Body of pancreas (tissue), 4 donors: ENCODE results near the gene PIK3IP1. TPM values are rescaled to one million over a fixed set of nuclear protein-coding genes. Genes with fewer than 3 reads are reported as not detected.

Experiments used
- ATAC-seq: fragments of 150-250 bp; one replicate; pipeline ENCODE4 v1.9.1; 2016
- DNase-seq, 4 donors: peaks; one replicate each; pipeline ENCODE4 v3.0.0-alpha.2; 2019
- H3K27ac ChIP-seq, 4 donors: fragments of 200-600 bp; sonication (generic); 1 replicate in 3 of 4; 2 replicates in 1 of 4; pipeline versions ENCODE4 v1.5.1 to v1.6.1; 2016 to 2019; ENCODE audit warnings: mild to moderate bottlenecking in 1 of 4, mixed read lengths in 1 of 4, moderate library complexity in 1 of 4
- H3K27me3 ChIP-seq, 2 donors: fragments of 200-600 bp; sonication (generic); one replicate each; pipeline ENCODE4 v1.6.0; 2016; ENCODE audit warnings: mild to moderate bottlenecking in 1 of 2
- H3K36me3 ChIP-seq, 2 donors: fragments of 200-600 bp; sonication (generic); replicated peaks in 1 of 2; 2 replicates each; pipeline ENCODE4 v1.5.1; 2016; ENCODE audit warnings: low read depth in 2 of 2; ENCODE audit not compliant: insufficient read depth in 1 of 2
- H3K4me1 ChIP-seq: fragments of 200-600 bp; sonication (generic); one replicate; pipeline ENCODE4 v1.6.0; 2016
- H3K4me3 ChIP-seq, 2 donors: fragments of 200-600 bp; sonication (generic); 1 replicate in 1 of 2; 2 replicates in 1 of 2; pipeline ENCODE4 v1.5.1; 2016 to 2019
- H3K9me3 ChIP-seq, 3 donors: fragments of 200-600 bp; sonication (generic); 1 replicate in 2 of 3; 2 replicates in 1 of 3; pipeline ENCODE4 v1.5.1; 2016
- CTCF ChIP-seq, 7 experiments: fragments of 450-650 bp in 4 of 7; fragments of 200-600 bp in 3 of 7; sonication (generic) in 3 of 7; IDR thresholded peaks; one replicate each; pipeline ENCODE4 v1.5.1; 2016 to 2019; ENCODE audit warnings: antibody characterized with exemption in 7 of 7
- POLR2A ChIP-seq, 3 donors: fragments of 450-650 bp; IDR thresholded peaks; one replicate each; pipeline ENCODE4 v1.6.1; 2016; ENCODE audit warnings: antibody characterized with exemption in 3 of 3, mild to moderate bottlenecking in 2 of 3
- WGBS, 2 donors: methylation state at CpG; one replicate each; pipeline ENCODE4 v1.1.5; 2017; 5-methylcytosine and 5-hydroxymethylcytosine counted together
- intact Hi-C: fragments of 100-400 bp; cut with DNase I; formaldehyde crosslinking; loops from one replicate; pipeline ENCODE4 v1.15.1; 2023
- total RNA-seq, 2 donors: library from RNA; depleted of rRNA; stranded (reverse); fragments of >200 nt; gene quantifications; one replicate each; pipeline ENCODE4 v1.1.0, GENCODE V29; 2016

Gene PIK3IP1
- total RNA-seq, 2 donors from 2014 or later = 5.6 to 18.9 TPM

GRCh38 chr22:31278626-31279326, 13.5 kb downstream of the PIK3IP1 start:
- Histone ChIP-seq H3K4me1 (peaks cover 8% of the 10 kb centered on the region), H3K4me3 (no peak overlapping the region), H3K36me3 (peaks cover 0 to 19% of the 10 kb centered on the region in 2 donors), H3K27ac (no peak overlapping the region), H3K27me3 (no peaks in the 10 kb centered on the region), H3K9me3 (no peaks in the 10 kb centered on the region)
- no peak for ATAC-seq
- TF ChIP-seq CTCF (IDR thresholded peaks at IDR 0.05) (no peak), POLR2A (IDR thresholded peaks at IDR 0.05) (no peak)
- 73 to 74% methylated on average over 5 to 6 of the region's 6 CpGs for WGBS, 2 donors
- no peak for DNase-seq
- intact Hi-C loops = no loop called here

GRCh38 chr22:31278151-31278621, 14.1 kb downstream of the PIK3IP1 start:
- H3K27ac ChIP-seq = no peak overlapping the region
- intact Hi-C loops = no loop called here

GRCh38 chr22:31277741-31278140, 14.5 kb downstream of the PIK3IP1 start:
- peaks cover 0 to 22% of the 10 kb centered on the region in 2 donors for H3K36me3 ChIP-seq
- 76 to 86% methylated on average over 5 of the region's 5 CpGs for WGBS, 2 donors

More at GRCh38 chr22:31278151-31278621, 14.1 kb downstream of the PIK3IP1 start:
- ATAC-seq = no peak
- Histone ChIP-seq H3K4me1 (peaks cover 9% of the 10 kb centered on the region), H3K36me3 (peaks cover 0 to 23% of the 10 kb centered on the region in 2 donors), H3K27me3 (no peaks in the 10 kb centered on the region), H3K4me3 (no peak overlapping the region), H3K9me3 (no peaks in the 10 kb centered on the region)
- no peak for TF ChIP-seq CTCF (IDR thresholded peaks at IDR 0.05)
- no peak for TF ChIP-seq POLR2A (IDR thresholded peaks at IDR 0.05)
- no peak for DNase-seq
- 88 to 95% methylated on average over 7 to 8 of the region's 9 CpGs for WGBS, 2 donors

GRCh38 chr22:31276426-31277167, 15.7 kb downstream of the PIK3IP1 start:
- WGBS, 2 donors = 88 to 95% methylated on average over 17 to 63 of the region's 69 CpGs
- DNase-seq (no peak), ATAC-seq (no peak)
- no peak overlapping the region for H3K27ac ChIP-seq
- peaks cover 9% of the 10 kb centered on the region for H3K4me1 ChIP-seq
- intact Hi-C loops = no loop called here
- H3K36me3 ChIP-seq = peaks cover 0 to 22% of the 10 kb centered on the region in 2 donors
- no peak for TF ChIP-seq POLR2A (IDR thresholded peaks at IDR 0.05)
- TF ChIP-seq CTCF (IDR thresholded peaks at IDR 0.05) = no peak
- no peaks in the 10 kb centered on the region for H3K27me3 ChIP-seq
- H3K4me3 ChIP-seq = no peak overlapping the region
- no peaks in the 10 kb centered on the region for H3K9me3 ChIP-seq

More at GRCh38 chr22:31277741-31278140, 14.5 kb downstream of the PIK3IP1 start:
- intact Hi-C loops = no loop called here
- H3K9me3 ChIP-seq = no peaks in the 10 kb centered on the region
- TF ChIP-seq CTCF (IDR thresholded peaks at IDR 0.05) (no peak), POLR2A (IDR thresholded peaks at IDR 0.05) (no peak)
- H3K27ac ChIP-seq = no peak overlapping the region
- DNase-seq (no peak), ATAC-seq (no peak)
- peaks cover 9% of the 10 kb centered on the region for H3K4me1 ChIP-seq
- H3K4me3 ChIP-seq = no peak overlapping the region
- no peaks in the 10 kb centered on the region for H3K27me3 ChIP-seq
